GM18909 (cell line): ENCODE measurements around the gene ZNF618.

Source experiments
- ATAC-seq: cut with Tn5 transposase; IDR thresholded peaks from one replicate; pipeline ENCODE4 v1.9.1; 2021; ENCODE audit warnings: mild to moderate bottlenecking; ENCODE audit not compliant: unreplicated experiment, poor library complexity

ZNF618 gene

DNA sequence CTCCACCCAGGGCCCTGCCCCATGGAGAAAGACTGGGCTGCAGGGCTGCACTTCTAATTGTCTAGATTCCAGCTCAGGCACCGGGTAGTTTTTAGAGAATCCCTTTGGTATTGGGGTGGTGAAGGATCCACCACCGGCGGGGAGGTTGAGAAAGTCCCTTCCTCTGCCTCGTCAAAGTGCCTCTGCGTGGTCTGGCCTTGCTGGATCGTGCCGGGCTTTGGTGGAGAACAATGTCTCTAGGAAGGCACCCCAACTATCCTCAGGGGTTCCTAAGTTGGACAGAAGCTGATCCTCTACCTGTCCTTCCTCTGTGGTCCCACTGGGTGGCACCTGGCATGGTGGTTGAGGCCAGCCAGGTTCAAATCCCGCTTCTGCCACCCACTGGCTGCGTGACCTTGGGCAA is 209.3 kb downstream of the ZNF618 start:
- ATAC-seq, result no peak

DNA sequence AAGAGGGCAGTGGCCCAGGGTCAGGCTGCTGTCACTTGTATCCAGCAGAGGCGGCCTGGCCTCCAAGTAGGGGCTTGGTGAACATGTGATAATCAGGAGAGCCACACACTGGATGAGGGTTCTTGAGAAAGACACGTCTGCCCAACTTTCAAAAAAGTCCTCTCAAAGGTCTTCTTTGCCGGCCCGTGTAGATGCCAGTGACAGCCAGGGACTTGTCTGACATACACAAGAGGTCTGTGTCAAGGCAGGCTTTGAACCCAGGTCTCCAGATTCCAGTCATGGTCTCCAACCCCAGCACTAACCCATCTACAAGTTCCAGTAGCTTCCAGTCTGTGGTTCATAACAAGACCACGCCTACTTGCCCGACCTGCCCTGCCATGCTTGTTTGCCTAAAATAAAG is 209.9 kb downstream of the ZNF618 start:
- ATAC-seq, result no peak

DNA sequence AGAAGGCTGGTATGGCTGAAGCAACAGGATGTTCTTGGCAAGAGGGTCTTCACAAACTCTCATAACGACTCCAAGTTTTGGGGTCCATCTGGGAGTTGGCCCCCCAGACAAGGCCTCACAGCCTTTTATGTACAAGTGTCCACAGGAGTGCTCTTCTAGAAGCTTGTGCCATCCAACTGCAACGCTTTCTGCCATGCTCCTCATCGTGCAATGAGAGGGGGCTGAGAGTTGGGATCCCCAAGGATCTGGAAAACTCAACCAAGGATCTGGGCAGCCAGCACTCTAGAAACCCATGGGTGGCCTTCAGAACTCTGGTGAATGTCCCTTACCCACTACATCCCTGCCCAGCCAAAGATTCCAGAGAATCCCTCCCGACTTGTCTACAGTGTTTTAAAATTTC is 210.5 kb downstream of the ZNF618 start:
- ATAC-seq, result no peak

DNA sequence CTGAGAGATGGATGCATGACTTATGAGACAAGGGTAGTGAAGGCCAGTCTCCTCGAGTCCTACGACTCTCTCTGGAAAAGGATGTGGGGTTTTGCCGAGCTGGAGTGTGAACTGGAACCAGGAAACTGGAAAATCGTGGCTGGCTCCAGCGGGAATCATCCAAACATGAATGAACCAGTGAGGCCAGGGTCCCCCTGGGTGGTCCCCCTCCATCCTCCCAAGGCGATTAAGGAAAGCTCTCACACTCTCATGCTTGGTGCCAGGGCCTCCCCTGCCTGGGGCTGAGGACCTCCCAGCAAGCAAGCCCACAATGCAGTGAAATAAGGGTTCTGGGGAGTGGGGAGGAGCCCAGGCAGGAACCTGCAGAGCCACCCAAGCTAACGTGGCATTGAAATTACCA is 211.6 kb downstream of the ZNF618 start:
- no peak for ATAC-seq

DNA sequence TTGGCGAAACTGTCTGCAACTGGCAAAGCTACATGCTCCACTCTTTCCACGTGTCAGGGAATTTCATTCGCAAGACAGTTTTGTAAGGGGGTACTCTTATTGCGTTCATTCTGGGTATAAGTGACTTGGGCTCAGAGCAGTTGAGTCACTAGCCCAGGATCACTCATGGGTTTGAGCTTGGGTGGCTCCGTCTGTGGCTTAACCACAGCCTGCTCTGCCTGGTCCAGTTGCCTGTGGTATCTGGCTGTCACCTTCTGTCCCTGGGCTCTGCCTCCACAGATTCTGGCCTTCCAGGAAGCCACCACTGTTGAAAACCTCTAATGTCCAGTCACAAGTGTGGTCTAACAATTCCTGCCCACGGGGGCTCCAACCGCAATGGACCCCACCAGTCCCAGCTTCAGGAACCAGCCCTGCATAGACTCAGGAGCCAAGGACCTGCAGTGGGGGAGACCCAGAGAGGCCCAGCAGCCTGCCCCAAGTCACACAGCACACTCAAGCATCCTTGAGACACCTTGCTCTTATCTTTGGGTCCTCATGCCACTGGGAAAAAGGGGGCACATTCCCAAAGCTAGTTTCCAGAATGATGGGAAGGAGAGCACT is 212.6 kb downstream of the ZNF618 start:
- ATAC-seq, result no peak

DNA sequence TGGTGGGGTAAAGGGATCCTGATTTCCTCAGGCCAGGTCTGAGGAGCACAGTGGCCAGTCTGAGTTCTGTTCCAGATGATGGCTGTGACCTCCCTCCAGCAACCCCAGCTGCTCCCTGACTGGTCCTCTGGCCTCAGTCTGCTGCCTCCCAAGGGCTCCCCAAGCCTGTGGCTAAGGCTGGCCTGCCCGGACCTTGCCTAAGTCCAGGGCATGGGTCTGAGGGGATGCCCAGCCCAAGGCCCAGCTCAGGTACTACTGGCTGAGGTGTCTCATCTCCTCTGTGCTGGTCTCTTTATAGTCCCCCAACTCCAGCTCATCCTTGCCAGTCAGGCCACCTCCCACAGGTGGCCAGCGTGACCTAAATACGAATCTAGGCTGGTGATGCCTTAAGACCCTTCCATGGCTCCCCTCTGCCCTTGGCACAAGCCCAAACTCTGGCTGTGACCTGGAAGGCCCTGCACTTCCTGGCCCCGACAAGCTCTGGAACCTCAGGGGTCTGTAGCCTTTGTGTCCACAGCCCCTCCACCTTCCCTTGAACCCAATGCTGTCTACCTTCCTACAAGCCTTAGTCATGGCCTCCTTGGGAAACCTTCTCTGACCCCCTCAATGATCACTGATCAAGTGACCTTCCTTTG is 213.2 kb downstream of the ZNF618 start:
- ATAC-seq, result no peak

DNA sequence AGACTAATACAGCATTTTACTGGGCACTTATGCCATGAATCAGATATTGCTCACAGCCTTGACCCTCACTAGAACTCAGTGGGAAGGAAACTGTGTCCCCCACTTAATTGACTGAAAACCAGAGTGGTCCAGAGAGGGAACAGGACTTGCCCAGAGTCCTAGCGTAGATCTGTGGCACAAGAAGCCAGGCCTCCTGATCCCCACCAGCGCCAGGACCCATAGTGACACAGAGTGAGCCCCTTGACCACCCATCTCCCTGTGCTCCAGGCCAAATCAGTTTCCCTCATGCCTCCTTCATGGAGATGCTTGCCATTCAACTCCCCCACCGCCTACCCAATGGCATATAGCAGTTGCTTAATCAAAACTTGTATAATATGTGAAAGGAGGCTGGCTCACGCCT is 214.7 kb downstream of the ZNF618 start:
- ATAC-seq, result no peak

DNA sequence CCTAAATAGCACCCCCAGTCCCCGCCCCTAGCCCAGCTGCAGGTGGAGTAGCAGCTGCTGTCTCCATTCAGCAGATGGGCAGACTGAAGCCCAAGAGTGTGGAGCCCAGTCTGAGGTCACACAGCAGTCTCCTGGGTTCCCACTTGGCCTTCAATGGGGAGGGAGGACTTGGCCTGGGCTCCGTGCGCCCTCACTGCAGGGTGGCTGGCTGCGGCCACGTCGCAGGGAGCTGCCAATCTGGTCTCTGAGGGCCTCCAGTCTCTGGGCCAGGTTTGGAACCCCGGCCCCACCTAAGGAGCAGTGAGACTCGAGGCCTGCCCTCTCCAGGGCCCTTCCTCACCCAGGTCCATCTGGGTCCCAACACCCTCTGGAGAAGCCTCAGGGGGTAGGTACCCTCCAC is 215.6 kb downstream of the ZNF618 start:
- no peak for ATAC-seq

DNA sequence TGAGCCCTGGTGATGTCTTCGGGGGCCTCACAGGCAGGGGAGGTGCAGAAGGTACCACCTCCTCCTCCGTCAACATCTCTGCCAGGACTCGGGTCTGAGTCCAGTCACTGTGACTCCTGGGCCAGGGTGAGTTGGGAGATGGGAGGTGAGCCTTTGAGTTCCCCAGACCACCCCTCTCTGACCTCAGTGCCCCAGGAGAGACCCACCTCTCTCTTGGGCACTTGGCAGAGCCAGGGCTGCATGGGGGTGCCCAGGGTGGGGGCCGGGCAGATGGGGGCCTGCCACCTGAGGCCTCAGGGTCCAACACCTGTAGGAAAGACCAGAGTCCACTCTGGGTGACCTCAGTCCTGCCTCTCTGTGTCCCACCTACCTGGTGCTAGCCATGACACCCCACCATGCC is 216.2 kb downstream of the ZNF618 start:
- ATAC-seq, result no peak

DNA sequence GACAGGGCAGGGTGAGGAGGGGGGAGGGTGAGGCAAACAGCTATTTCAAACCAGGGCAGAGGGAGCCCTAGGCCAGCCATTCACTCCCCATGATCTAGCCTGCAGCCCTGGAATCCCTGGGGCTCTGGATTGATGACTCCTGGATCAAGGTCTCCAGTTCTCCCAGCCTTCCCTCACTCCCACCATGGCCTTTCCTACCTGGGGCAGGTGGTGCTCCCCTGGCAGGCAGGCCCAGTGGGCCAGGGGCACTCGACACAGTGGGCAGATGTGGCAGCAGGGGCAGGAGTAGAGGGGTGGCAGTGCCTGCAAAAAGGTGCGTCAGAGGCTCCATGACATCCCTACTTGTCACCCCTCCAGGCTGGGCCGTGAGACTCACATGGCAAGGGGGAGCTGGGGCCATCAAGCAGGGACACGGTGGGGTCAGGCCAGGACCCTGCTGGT is 216.9 kb downstream of the ZNF618 start:
- ATAC-seq, result no peak

DNA sequence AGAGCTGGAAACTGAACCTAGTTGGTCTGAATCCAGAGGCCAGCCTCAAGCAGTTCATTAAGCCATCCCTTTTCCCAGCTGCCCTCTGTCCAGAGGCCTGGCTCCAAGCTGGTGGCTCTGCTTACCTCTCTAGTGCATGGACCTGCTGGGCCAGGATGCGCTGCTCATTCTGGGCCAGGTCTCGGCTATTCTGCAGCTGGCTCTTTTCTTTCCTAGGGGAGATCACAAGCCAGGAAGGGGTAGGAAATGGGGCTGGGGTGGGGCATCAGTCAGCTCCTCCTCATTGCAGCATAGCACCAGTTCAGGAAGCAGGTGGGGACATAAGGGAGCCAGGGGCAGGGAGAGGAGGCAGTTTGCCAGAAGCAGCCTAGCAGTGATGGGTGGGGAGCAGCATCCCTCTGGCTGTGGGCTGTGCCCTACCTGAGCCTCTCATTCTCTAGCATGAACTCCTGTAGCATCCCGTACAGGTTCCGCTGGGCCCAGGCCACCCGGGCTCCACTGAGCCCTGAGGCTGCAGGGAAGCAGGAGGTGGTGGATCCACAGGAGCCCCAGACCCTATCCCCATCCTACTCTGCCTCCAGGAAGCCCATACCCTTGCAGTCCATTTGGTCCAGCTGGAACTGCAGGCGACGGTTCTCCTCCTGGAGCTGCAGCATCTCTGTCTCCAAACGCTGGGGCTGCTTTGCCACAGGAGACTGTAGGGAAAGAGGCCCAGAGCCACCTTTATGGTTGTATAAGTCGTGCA is 217.8 kb downstream of the ZNF618 start:
- no peak for ATAC-seq

DNA sequence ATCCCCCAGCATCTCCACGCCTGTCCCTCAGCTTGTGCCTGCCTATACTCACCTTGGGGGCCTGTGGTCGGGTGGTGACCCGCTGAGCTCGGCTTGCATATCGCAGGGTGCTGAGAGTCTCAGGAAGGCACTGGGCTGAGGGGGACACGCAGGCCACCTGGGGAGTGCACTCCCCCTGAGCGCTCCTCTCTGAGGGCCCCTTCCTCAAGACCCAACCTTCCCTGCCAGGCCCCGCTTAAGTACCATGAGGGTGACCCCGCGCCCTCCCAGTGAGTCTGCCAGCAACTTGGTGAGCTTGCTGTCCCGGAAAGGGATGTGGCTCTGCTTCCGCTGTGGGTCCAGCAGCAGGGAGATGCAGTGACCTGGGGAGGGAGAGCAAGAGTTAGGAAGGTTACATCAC is 218.9 kb downstream of the ZNF618 start:
- ATAC-seq, result no peak

DNA sequence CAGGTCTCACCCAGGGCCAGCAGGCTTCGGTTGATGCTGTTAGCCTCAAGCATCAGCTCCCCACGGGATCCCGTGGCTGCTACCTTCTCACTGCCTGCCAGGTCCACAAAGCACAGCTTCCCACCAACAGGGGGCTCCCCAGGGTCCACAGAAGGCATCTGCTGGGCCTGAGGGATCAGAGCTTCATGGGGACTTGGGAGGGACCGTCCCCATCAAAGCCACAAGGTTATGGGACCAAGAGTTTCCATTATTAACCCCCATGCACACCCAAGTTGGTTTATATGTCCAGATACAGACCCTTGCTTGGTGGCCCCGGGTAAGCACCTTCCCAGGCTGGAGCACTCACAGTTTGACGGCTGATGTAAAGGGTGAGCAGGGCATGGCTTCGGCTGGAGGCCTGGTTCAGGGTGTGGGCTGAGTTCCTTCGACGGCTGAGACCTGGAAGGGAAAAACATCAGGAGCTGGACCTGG is 220.0 kb downstream of the ZNF618 start:
- no peak for ATAC-seq

DNA sequence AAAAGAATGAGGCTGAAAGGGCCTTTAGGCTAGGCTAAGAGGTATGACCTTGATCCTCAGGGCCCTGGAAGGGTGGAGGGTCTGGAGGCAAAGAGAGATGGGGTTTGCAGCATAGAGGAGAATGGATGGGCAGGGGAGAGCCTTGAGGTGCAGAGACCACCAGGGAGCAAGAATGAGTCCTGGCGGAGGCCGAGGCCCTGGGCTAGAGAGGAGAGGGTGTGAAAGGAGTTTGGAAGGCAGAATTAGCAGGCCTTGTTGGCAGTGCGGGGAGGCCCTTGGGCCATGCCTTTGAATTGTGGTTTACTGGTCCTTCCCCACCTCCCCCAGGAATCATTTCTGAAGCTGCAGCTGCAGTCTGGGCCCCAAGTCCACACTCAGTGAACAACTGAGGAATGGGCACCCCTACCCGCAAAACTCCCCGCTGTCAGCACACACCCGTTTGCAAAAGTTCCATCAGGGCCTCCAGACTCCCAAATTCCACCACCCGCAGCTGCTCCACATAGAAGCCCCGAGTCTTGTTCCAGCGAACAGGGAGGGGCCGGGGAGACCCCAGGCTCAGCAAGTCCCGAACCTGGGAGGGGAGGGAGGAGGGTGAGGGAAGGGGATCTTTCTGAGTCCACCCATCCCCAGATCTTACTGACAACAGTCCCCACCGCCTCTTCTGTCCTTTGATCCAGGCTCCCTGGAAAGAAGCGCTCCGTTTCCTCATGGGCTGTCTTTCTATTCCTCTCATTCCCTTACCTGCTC is 220.9 kb downstream of the ZNF618 start:
- no peak for ATAC-seq

DNA sequence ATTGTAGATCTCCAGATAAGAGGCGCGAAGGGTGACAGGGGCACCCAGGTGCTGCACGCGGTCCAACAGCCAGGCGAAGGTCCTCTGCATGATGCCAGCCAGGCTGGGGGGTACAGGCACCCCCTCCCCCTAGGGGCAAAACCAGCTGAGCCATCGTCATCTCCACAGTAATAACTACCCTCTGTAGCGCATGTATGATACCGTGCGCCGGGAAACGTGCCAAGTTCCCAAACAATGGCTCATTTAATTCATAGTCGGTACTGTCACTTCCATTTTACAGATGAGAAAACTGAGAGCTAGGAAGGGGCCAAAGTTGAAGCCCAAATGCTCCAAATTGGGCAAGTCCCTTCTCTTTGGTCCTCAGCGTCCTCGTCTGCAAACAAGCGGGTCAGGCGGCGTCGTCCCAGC is 221.5 kb downstream of the ZNF618 start:
- ATAC-seq, result no peak

DNA sequence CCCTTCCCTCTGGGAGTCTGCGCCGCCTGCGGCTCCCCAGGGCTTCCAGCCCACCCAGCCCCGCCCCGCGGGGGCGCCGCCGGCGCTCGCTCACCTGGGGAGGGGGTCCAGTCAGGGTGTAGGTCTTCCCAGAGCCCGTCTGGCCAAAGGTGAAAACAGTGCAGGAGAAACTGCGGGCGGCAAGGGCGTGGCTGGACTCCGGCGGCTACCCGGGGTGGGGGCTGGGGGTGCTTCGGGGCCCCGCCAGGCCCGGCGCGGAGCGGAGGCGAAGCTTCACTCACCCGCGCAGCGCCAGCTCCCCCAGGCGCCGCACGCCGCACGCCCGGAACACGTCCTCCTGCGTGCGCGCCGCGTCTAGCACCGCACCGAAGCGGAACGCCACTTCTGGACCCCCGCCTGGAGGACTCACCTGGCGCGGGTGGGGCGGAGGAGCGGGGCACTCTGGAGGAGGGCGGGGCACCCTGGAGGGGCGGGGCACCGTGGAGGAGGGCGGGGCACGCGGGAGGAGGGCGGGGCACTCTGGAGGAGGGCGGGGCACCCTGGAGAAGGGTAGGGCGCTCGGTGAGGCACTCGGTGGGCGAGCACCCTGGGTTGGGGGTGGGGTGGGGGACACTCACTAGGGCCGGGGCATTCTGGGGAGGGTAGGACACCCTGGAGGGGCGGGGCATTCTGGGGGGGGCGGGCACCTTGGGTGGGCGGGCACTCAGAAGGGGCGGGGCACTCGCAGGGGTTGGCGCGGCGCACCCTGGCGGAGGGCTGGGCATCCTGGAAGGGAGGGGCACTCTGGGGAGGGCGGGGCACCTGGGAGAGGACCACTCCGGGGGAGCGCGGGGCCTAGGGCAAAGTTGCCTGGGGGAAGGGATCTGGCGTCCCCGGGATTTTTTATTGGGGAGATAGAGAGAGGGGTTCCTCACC is 222.2 kb downstream of the ZNF618 start:
- ATAC-seq, result no peak

DNA sequence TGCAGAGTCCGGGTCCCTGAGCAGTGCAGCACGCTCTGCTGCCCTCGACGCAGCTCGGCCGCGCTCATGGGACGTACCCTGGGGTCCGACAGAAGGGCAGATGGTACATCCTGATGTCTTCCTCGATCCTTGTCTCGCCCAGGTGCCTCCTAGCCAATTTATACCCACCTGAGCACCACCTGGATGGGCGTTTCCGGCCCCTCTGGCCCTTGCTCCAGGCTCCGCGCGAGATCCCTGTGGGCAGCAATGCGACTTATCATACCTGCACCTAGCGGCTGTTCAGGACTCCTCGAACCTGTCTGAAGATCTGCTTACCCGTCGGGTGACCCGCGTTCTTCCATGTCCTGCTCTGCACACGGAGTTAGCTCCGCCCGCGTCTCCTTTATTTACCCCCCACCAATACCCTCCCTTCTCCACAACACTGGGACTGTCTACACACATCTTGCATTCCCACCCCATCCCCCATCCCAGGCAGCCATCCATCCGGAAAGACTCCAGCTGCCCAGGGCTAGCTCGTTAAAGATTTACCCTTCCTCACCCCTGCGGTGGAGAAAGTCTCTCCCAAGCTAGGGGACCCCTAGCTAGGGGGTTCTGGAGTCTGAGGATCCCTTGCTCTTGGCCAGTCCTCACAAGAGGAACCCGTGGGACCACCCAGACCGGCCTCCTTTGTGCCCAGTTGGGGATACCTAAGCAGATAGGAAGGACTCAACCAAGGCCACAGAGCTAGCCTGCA is 223.0 kb downstream of the ZNF618 start, which contains the start of gene KIF12:
TSS of gene KIF12 (minus strand) at position 357 of the 733 bp plus-strand sequence. CDS start at position 341, 16 bp downstream.
- ATAC-seq, result no peak

DNA sequence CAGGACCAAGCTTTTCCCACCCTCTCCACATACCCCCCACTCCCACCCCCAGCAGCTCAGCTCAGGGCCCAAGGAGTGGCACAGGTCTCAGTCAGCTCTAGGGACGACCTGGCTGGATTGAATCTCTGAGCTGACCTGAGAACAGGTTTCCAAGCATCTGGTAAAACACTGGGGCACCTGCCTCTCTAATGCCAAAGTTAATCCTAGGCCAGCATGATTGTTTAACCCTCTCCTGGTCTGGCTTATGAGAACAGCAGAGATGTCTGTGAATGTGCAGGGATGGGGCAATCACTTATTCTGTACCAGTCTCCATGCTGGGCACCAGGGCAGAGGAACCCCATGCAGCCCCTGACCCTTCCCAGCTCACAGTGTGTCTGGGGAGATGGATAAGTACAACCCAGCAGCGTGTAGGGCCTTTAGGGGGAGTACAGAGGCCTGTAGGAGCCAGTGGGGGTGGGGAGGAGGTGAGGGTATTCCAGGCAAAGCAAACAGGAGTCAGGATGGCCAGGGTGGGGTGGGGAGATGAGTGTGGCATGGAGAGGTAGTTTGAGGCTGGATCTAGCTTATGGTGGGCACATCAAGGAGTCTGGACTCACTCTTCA is 223.7 kb downstream of the ZNF618 start:
- ATAC-seq, result no peak

DNA sequence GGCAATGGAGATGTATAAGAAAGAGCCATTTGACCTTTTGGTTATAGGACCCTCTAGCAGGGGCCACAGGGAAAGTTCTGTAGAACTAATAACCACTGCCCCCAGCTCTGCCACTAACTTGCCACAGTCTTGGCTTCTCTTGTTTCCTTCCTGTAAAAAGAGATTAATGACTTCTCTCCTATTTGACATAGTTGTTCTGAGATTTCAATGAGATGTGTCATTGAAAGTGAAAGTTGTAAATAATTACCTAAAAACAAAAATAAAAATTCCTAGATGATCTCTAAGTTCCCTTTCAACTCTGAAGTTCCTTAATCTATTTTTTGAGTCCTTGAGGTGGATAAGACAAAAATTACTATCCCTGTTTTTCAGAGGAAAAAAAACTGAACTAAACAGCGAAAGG is 224.4 kb downstream of the ZNF618 start:
- no peak for ATAC-seq
